Keratinocyte (primary cell): ENCODE measurements around the gene RNPS1. TPM values are rescaled to one million over a fixed set of nuclear protein-coding genes. Genes with fewer than 3 reads are reported as not detected.

ENCODE experiments used
- DNase-seq: peaks from one replicate; pipeline ENCODE4 v3.0.0-alpha.2; 2011; ENCODE audit warnings: low read depth, missing footprints, low spot score
- FAIRE-seq: peaks from 2 replicates; lab custom pipeline; 2011; peaks lifted over from hg19 to GRCh38; lab: Jason Lieb, UNC
- H2AFZ ChIP-seq: 2 replicates; pipeline ENCODE4 v1.6.0; 2012; ENCODE audit warnings: low read length, control low read depth, inconsistent platforms; ENCODE audit not compliant: control insufficient read depth
- H3K27ac ChIP-seq: 2 replicates; pipeline ENCODE4 v1.5.1; 2011; ENCODE audit warnings: low read length; ENCODE audit not compliant: control insufficient read depth, insufficient read depth
- H3K27me3 ChIP-seq: 3 replicates; pipeline ENCODE4 v1.6.0; 2011; ENCODE audit warnings: low read length; ENCODE audit not compliant: control insufficient read depth, insufficient read depth; ENCODE audit errors: extremely low read depth
- H3K36me3 ChIP-seq, 2 experiments: 2 replicates in 1 of 2; 3 replicates in 1 of 2; pipeline ENCODE4 v1.5.1; 2011; ENCODE audit warnings: low read length in 2 of 2, mild to moderate bottlenecking in 1 of 2; ENCODE audit not compliant: control insufficient read depth in 2 of 2, insufficient read depth in 2 of 2; ENCODE audit errors: extremely low read depth in 1 of 2
- H3K4me1 ChIP-seq: 3 replicates; pipeline ENCODE4 v1.5.1; 2011; ENCODE audit warnings: low read length; ENCODE audit not compliant: control insufficient read depth, insufficient read depth; ENCODE audit errors: extremely low read depth
- H3K4me2 ChIP-seq: 3 replicates; pipeline ENCODE4 v1.6.0; 2011; ENCODE audit warnings: low read depth, low read length; ENCODE audit not compliant: control insufficient read depth, insufficient read depth; ENCODE audit errors: extremely low read depth
- H3K4me3 ChIP-seq, 3 experiments: fragments of 200-600 bp in 1 of 3; sonication (generic) in 1 of 3; 2 replicates in 2 of 3; 3 replicates in 1 of 3; pipeline ENCODE4 v1.5.1; 2011 to 2016; ENCODE audit warnings: low read length in 3 of 3, mild to moderate bottlenecking in 3 of 3, control low read depth in 2 of 3, inconsistent platforms in 1 of 3, low read depth in 1 of 3, mixed read lengths in 1 of 3, mixed run types in 1 of 3, moderate library complexity in 1 of 3; ENCODE audit not compliant: control insufficient read depth in 2 of 3, insufficient read depth in 2 of 3; ENCODE audit errors: extremely low read depth in 1 of 3
- H3K79me2 ChIP-seq: 2 replicates; pipeline ENCODE4 v1.6.0; 2012; ENCODE audit warnings: low read length; ENCODE audit not compliant: control insufficient read depth, insufficient read depth
- H3K9ac ChIP-seq: 3 replicates; pipeline ENCODE4 v1.6.0; 2011; ENCODE audit warnings: low read length; ENCODE audit not compliant: control insufficient read depth, insufficient read depth; ENCODE audit errors: extremely low read depth
- H3K9me1 ChIP-seq: 3 replicates; pipeline ENCODE4 v1.6.0; 2011; ENCODE audit warnings: low read length; ENCODE audit not compliant: control insufficient read depth, insufficient read depth; ENCODE audit errors: extremely low read depth
- H3K9me3 ChIP-seq: 2 replicates; pipeline ENCODE4 v1.5.1; 2012; ENCODE audit warnings: low read depth, low read length; ENCODE audit not compliant: control insufficient read depth
- H4K20me1 ChIP-seq: 3 replicates; pipeline ENCODE4 v1.6.0; 2011; ENCODE audit warnings: low read length; ENCODE audit not compliant: control insufficient read depth, insufficient read depth; ENCODE audit errors: extremely low read depth
- CTCF ChIP-seq, 3 experiments: IDR thresholded peaks in 1 of 3; conservative IDR thresholded peaks in 1 of 3; optimal IDR thresholded peaks in 1 of 3; 2 replicates in 2 of 3; 3 replicates in 1 of 3; pipeline versions ENCODE3 to v1.5.1; 2011; ENCODE audit warnings: low read length in 3 of 3, mild to moderate bottlenecking in 3 of 3, moderate library complexity in 2 of 3, control low read depth in 1 of 3, inconsistent platforms in 1 of 3; ENCODE audit not compliant: insufficient read depth in 2 of 3; ENCODE audit errors: extremely low read depth in 1 of 3
- EZH2 ChIP-seq: IDR thresholded peaks from one replicate; pipeline ENCODE4 v1.6.1; 2012; ENCODE audit warnings: inconsistent platforms, mild to moderate bottlenecking, low read length, moderate library complexity
- dilution Hi-C: fragments of 300-500 bp; cut with MboI; formaldehyde crosslinking; loops from one replicate; pipeline ENCODE4 v1.7.0; 2020; ENCODE audit warnings: low sequenced_read_pairs; ENCODE audit not compliant: extremely low pct_ligation_motif_present
- polyA plus RNA-seq, 5 experiments: library from polyadenylated mRNA; depleted of rRNA in 3 of 5; stranded (reverse) in 3 of 5; stranded (forward) in 1 of 5; unstranded in 1 of 5; fragments of >200 nt; gene quantifications; 1 replicate in 1 of 5; 2 replicates in 3 of 5; 3 replicates in 1 of 5; pipeline versions ENCODE4 v1.2.1 to v1.2.3, GENCODE V29; 2011 to 2012; ENCODE audit warnings: missing spikeins in 2 of 5, low read depth in 1 of 5, low replicate concordance in 1 of 5

The RNPS1 gene
- polyA plus RNA-seq, 1 donor (not counting 4 experiments of a cell fraction or from before 2014, with no cell fraction given) = 89.4 TPM

- DNase-seq (no peak), FAIRE-seq (no peak)
- dilution Hi-C loops = no loop called here
- TF ChIP-seq EZH2 (no peak), CTCF (optimal IDR thresholded peaks at IDR 0.05 in 1 of 3, IDR thresholded peaks at IDR 0.05 in 1 of 3, conservative IDR thresholded peaks at IDR 0.05 in 1 of 3; ENCODE audit: extremely low read depth in 1 of 3, insufficient read depth in 2 of 3, low read length in 3 of 3) (no peak)
- Histone ChIP-seq H3K4me2 (no peak overlapping the region), H3K4me1 (peaks cover 21% of the 10 kb centered on the region), H2AFZ (no peak overlapping the region), H3K4me3 (no peak overlapping the region), H3K79me2 (peaks cover 41% of the 10 kb centered on the region), H3K36me3 (peaks cover 21 to 45% of the 10 kb centered on the region in 2 experiments), H3K9me1 (peaks cover 3% of the 10 kb centered on the region), H4K20me1 (no peaks in the 10 kb centered on the region), H3K9me3 (no peaks in the 10 kb centered on the region), H3K9ac (no peak overlapping the region), H3K27ac (no peak overlapping the region), H3K27me3 (no peaks in the 10 kb centered on the region)
Measured at GRCh38 chr16:2229091-2229490, 38.8 kb downstream of the RNPS1 start.

- Histone ChIP-seq H3K9ac (no peak overlapping the region), H3K9me3 (no peaks in the 10 kb centered on the region), H3K4me3 (no peak overlapping the region), H3K79me2 (peaks cover 46% of the 10 kb centered on the region), H2AFZ (no peak overlapping the region), H3K27me3 (no peaks in the 10 kb centered on the region), H3K27ac (no peak overlapping the region), H3K4me1 (peaks cover 21% of the 10 kb centered on the region), H4K20me1 (no peaks in the 10 kb centered on the region), H3K9me1 (peaks cover 3% of the 10 kb centered on the region), H3K36me3 (peaks cover 20 to 41% of the 10 kb centered on the region in 2 experiments), H3K4me2 (no peak overlapping the region)
- FAIRE-seq = no peak
- TF ChIP-seq CTCF (optimal IDR thresholded peaks at IDR 0.05 in 1 of 3, IDR thresholded peaks at IDR 0.05 in 1 of 3, conservative IDR thresholded peaks at IDR 0.05 in 1 of 3; ENCODE audit: extremely low read depth in 1 of 3, insufficient read depth in 2 of 3, low read length in 3 of 3) (no peak), EZH2 (no peak)
- dilution Hi-C loops = no loop called here
- no peak for DNase-seq
Measured at GRCh38 chr16:2228161-2228824, 39.6 kb downstream of the RNPS1 start.
